Measurements from ENCODE around the gene ANKRD10.
"Not testable (repeated sequence)": the region's sequence is repeated elsewhere in the genome, so short reads cannot be mapped to it uniquely, and the experiment has no call there.

The ANKRD10 gene

DNA sequence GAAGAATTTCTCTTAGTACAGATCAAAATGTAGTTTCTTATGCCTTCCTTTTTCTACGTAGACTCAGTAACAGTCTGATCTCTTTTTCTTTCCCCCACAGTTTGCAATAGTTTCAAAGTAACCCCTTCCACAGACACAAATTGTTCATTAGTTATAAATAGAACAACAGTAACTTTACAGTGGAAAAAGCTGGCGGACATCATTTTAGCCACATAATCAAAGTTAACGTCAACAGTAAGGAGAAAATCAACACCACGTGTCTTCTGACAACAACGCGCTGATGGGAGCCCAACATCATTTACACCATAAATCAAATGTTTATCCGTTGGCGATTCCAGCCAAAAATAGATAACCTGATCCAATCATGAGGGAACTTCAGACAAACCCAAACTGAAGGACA lies 76.8 kb downstream of the ANKRD10 start:
- H3K4me1 ChIP-seq (ENCODE audit: control insufficient read depth, insufficient read depth, low read length, unreplicated experiment), result no peaks in the 10 kb centered on the region
- no peak overlapping the region for H3K27ac ChIP-seq (ENCODE audit: low read depth, low read length)
- no peak overlapping the region for H3K4me3 ChIP-seq (ENCODE audit: low read depth, low read length)
- no peaks in the 10 kb centered on the region for H3K79me2 ChIP-seq (ENCODE audit: control insufficient read depth, insufficient read depth, low read length, unreplicated experiment)
- peaks cover 52% of the 10 kb centered on the region for H3K27me3 ChIP-seq (ENCODE audit: insufficient read depth, low read length)
- no peaks in the 10 kb centered on the region for H3K36me3 ChIP-seq (ENCODE audit: insufficient read depth, low read length)
- no peak overlapping the region for H2AFZ ChIP-seq (ENCODE audit: low read length, unreplicated experiment)

DNA sequence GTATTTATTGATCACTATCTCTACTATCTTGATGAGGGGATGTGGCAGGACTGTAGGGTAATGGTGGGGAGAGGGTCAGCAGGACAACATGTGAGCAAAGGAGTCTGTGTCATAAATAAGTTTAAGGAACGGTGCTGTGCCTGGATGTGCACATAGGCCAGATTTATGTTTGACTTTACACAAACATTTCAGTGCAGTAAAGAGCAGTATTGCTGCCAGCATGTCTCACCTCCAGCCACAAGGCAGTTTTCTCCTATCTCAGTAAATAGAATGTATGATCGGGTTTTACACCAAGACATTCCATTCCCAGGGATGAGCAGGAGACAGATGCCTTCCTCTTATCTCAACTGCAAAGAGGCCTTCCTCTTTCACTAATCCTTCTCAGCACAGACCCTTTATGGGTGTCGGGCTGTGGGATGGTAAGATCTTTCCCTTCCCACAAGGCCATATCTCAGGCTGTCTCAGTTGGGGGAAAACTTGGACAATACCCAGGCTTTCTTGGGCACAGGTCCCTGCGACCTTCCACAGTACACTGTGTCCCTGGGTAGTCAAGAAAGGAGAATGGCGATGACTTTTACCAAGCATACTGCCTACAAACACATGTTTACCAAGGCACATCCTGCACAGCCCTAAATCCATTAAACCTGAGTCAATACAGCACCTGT lies 77.3 kb downstream of the ANKRD10 start:
- H3K4me1 ChIP-seq (ENCODE audit: control insufficient read depth, insufficient read depth, low read length, unreplicated experiment); H3K79me2 ChIP-seq (ENCODE audit: control insufficient read depth, insufficient read depth, low read length, unreplicated experiment); H2AFZ ChIP-seq (ENCODE audit: low read length, unreplicated experiment); H3K36me3 ChIP-seq (ENCODE audit: insufficient read depth, low read length); H3K4me3 ChIP-seq (ENCODE audit: low read depth, low read length); H3K27ac ChIP-seq (ENCODE audit: low read depth, low read length): not testable (repeated sequence)
- peaks cover 54% of the 10 kb centered on the region for H3K27me3 ChIP-seq (ENCODE audit: insufficient read depth, low read length)

DNA sequence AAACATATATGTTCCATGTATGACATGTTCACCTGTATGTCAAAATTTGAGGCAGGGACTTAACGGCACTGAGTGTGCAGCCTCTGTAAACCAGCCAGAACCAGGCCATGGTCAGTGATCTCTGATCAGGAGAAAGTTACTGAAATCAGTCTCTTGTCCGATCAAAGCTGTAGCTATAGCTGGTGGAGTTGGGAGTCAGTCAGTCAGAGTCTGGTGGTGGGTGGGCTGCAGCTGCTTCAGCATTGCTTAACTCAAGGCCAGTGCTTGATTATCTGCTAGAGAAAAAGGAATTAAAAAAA lies 78.3 kb downstream of the ANKRD10 start:
- Histone ChIP-seq H3K27me3 (ENCODE audit: insufficient read depth, low read length) (peaks cover 46% of the 10 kb centered on the region), H2AFZ (ENCODE audit: low read length, unreplicated experiment) (no peak overlapping the region), H3K4me1 (ENCODE audit: control insufficient read depth, insufficient read depth, low read length, unreplicated experiment) (no peaks in the 10 kb centered on the region), H3K27ac (ENCODE audit: low read depth, low read length) (no peak overlapping the region), H3K79me2 (ENCODE audit: control insufficient read depth, insufficient read depth, low read length, unreplicated experiment) (no peaks in the 10 kb centered on the region), H3K36me3 (ENCODE audit: insufficient read depth, low read length) (no peaks in the 10 kb centered on the region), H3K4me3 (ENCODE audit: low read depth, low read length) (no peak overlapping the region)

DNA sequence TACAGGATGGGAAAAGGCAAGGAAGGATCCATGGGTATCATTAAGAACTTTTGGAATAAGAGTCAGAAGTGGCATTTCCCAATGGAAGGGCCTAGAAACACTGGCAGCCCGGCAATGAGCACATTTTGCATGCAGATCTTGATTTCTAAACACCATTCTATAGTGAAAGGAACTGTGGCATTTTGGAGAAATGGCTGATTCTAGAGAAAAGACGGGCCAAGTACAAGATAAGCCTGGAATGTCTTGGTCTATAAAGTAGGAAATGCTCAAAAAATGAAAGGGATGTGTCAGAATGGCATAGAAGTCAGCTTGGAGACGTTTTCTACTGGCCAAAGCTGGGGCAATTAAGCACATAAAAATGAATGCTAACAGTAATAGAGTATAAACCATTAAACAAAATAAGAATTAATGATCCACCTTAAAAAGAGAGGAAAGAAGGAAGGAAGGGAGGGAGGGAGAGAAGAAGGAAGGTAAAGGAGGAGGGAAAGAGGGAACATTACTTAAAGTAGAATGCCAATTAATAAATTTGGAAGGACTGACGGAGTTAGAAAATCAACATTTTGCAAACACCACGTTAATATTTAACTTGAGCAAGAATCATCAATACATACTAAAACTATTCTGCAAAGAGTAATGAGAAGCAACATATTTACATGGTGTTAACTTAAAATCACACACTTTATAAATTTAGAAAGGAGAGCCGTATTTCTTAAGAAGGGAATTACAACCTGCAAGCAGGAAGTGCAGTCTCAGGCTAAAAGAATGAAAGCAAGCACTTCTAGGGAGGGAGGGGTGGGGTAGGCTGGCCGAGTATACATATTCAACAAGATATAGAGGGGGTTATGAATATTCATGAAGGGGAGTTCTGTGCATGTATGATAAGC lies 78.9 kb downstream of the ANKRD10 start:
- Histone ChIP-seq H3K27ac (ENCODE audit: low read depth, low read length) (no peak overlapping the region), H3K4me3 (ENCODE audit: low read depth, low read length) (no peak overlapping the region)

DNA sequence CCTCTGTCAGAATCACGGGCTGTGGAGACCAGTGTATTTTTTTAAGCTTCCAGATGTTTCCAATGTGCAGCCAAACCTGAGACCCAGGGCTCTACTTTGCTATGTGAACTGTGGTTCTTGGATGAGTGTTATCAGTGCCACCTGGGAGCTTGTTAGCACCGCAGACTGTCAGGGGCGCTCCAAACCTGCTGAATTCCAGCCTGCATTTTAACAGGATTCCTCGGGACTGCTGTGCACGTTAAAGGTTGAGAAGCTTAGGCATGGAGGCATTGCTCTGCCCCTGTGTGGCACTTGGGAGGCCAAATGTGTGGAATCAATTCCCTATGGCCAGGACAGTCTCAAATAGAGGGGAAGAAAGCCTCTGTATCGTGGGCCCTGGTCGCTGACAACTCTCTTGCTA lies 80.3 kb downstream of the ANKRD10 start:
- H3K36me3 ChIP-seq (ENCODE audit: insufficient read depth, low read length), result no peaks in the 10 kb centered on the region
- H3K27me3 ChIP-seq (ENCODE audit: insufficient read depth, low read length), result peaks cover 33% of the 10 kb centered on the region
- no peak overlapping the region for H3K4me3 ChIP-seq (ENCODE audit: low read depth, low read length)
- no peak overlapping the region for H3K27ac ChIP-seq (ENCODE audit: low read depth, low read length)
- no peaks in the 10 kb centered on the region for H3K4me1 ChIP-seq (ENCODE audit: control insufficient read depth, insufficient read depth, low read length, unreplicated experiment)
- no peak overlapping the region for H2AFZ ChIP-seq (ENCODE audit: low read length, unreplicated experiment)
- no peaks in the 10 kb centered on the region for H3K79me2 ChIP-seq (ENCODE audit: control insufficient read depth, insufficient read depth, low read length, unreplicated experiment)

More for the DNA sequence above, 78.9 kb downstream of the ANKRD10 start:
- Histone ChIP-seq H3K27me3 (ENCODE audit: insufficient read depth, low read length) (peaks cover 41% of the 10 kb centered on the region), H3K4me1 (ENCODE audit: control insufficient read depth, insufficient read depth, low read length, unreplicated experiment) (no peaks in the 10 kb centered on the region), H3K36me3 (ENCODE audit: insufficient read depth, low read length) (no peaks in the 10 kb centered on the region), H3K79me2 (ENCODE audit: control insufficient read depth, insufficient read depth, low read length, unreplicated experiment) (no peaks in the 10 kb centered on the region), H2AFZ (ENCODE audit: low read length, unreplicated experiment) (no peak overlapping the region)

DNA sequence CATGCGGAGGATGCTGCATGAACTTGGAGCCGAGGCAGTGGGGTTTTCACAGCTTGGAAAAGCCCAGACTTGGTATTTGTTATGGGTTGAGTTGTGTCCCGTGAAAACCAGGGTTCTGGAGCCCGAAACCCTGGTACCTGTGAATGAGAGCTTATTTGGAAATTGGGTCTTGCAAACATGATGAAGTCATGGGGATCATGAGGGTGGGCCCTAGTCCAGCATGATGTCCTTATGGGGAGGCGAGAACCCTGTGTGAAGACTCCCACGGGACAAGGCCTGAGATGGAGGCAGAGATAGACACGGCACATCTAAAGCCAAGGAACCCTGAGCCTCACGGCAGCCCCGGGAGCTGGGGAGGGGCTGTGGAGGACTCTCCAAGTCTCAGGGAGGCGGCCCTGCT lies 82.3 kb downstream of the ANKRD10 start:
- Histone ChIP-seq H2AFZ (ENCODE audit: low read length, unreplicated experiment) (no peak overlapping the region), H3K36me3 (ENCODE audit: insufficient read depth, low read length) (no peaks in the 10 kb centered on the region), H3K4me3 (ENCODE audit: low read depth, low read length) (no peak overlapping the region), H3K27me3 (ENCODE audit: insufficient read depth, low read length) (peaks cover 33% of the 10 kb centered on the region), H3K79me2 (ENCODE audit: control insufficient read depth, insufficient read depth, low read length, unreplicated experiment) (no peaks in the 10 kb centered on the region), H3K4me1 (ENCODE audit: control insufficient read depth, insufficient read depth, low read length, unreplicated experiment) (no peaks in the 10 kb centered on the region), H3K27ac (ENCODE audit: low read depth, low read length) (no peak overlapping the region)

DNA sequence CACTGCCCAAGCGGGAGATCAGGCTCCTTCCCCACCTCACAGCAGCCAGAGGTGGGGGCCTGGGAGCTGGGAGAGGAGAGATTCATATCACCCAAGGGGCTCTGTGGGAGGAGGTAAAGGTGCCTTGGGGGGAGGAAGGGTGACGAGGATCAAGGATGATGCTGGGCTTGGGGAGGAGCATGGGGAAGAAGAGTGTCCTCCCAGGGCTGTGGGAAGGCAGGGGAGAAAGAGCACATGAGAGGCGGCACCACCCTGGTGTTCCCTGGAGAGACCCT lies 82.7 kb downstream of the ANKRD10 start:
- Histone ChIP-seq H3K79me2 (ENCODE audit: control insufficient read depth, insufficient read depth, low read length, unreplicated experiment) (no peaks in the 10 kb centered on the region), H3K27me3 (ENCODE audit: insufficient read depth, low read length) (peaks cover 33% of the 10 kb centered on the region), H3K36me3 (ENCODE audit: insufficient read depth, low read length) (no peaks in the 10 kb centered on the region), H2AFZ (ENCODE audit: low read length, unreplicated experiment) (no peak overlapping the region), H3K4me3 (ENCODE audit: low read depth, low read length) (no peak overlapping the region), H3K27ac (ENCODE audit: low read depth, low read length) (no peak overlapping the region), H3K4me1 (ENCODE audit: control insufficient read depth, insufficient read depth, low read length, unreplicated experiment) (no peaks in the 10 kb centered on the region)

DNA sequence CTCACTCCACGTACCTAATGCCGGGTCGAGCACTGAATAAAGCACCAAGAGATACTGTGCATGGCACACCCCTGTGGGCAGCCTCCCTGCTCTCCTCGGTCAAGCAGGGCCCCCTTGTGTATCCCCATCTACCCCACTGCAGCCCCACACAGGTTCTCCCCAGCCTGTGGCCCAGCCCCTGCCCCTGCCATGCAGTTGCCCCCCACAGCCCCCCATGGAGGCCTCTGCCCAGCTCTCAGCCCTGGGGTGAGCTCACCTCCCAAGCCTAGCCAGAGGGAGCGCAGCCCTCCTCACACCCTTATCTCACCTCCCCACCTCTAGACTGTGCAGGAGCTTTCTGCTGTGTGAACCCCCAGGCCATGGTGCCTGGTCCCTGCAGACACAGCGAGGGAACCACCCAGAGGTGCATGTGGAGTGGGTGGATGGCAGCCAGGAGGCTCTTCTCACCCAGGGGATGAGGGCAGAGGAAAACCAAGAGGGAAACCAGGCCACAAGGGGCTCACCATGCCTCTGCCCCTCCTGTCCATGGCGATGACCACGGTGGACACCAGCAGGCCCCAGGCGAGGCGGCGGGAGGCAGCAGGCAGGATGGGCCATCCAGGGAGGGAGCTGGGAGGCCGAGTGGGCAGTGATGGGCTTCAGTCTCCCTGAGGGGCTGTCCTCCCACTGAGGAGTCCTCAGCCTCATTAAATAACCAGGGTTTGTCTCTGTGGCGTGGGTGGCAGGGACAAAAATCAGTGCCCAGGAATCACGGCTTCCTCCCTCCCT lies 83.2 kb downstream of the ANKRD10 start:
- Histone ChIP-seq H3K27ac (ENCODE audit: low read depth, low read length) (no peak overlapping the region), H3K4me1 (ENCODE audit: control insufficient read depth, insufficient read depth, low read length, unreplicated experiment) (no peaks in the 10 kb centered on the region), H3K4me3 (ENCODE audit: low read depth, low read length) (no peak overlapping the region), H2AFZ (ENCODE audit: low read length, unreplicated experiment) (no peak overlapping the region), H3K27me3 (ENCODE audit: insufficient read depth, low read length) (peaks cover 33% of the 10 kb centered on the region), H3K36me3 (ENCODE audit: insufficient read depth, low read length) (no peaks in the 10 kb centered on the region), H3K79me2 (ENCODE audit: control insufficient read depth, insufficient read depth, low read length, unreplicated experiment) (no peaks in the 10 kb centered on the region)

DNA sequence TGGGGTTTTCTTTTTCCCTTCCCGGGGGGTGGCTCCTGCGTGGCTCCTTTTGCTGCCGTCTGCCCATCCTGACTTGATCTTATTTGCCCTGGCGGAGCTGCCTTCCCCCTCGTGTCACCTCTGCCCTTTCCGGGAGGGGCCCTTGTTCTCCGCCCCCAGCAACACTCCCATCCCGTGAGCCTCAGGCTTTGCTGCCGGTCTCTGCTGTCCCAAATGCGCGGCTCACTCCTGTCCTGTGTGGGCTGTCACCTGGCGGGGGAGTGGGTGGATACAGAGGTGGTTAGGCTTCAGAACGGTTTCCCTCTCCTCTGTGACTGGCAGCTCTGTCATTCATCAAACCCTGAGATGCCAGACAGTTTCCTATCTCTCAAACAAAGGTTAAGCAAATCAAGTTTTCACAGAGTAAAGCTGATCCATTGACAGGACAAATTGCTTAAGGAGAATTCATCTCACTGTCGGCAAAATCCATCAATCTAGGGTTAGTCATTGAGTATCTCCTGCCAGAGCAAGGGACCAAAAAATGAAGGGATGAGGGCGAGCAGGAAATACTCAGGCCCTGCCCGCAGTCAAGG lies 84.0 kb downstream of the ANKRD10 start:
- Histone ChIP-seq H3K79me2 (ENCODE audit: control insufficient read depth, insufficient read depth, low read length, unreplicated experiment) (no peaks in the 10 kb centered on the region), H3K27me3 (ENCODE audit: insufficient read depth, low read length) (peaks cover 33% of the 10 kb centered on the region), H2AFZ (ENCODE audit: low read length, unreplicated experiment) (no peak overlapping the region), H3K4me3 (ENCODE audit: low read depth, low read length) (no peak overlapping the region), H3K27ac (ENCODE audit: low read depth, low read length) (no peak overlapping the region), H3K4me1 (ENCODE audit: control insufficient read depth, insufficient read depth, low read length, unreplicated experiment) (no peaks in the 10 kb centered on the region), H3K36me3 (ENCODE audit: insufficient read depth, low read length) (no peaks in the 10 kb centered on the region)

DNA sequence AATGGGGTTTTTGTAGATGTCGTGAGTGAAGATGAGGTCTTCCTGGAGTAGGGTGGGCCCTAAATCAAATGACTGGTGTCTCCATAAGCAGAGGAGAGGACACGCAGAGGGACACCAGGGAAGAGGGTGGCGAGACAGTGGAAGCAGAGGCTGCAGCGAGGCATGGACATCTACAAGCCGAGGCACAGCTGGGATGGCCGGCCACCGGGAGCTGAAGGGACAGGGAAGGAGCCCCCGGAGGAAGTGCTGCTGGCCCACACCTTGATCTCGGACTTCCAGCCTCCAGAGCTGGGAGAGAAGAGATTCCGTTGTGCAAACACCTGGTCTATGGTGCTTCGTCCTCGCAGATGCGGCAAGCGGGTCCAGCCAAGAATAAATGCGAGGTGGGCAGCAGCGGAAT lies 84.5 kb downstream of the ANKRD10 start:
- no peaks in the 10 kb centered on the region for H3K36me3 ChIP-seq (ENCODE audit: insufficient read depth, low read length)
- no peaks in the 10 kb centered on the region for H3K4me1 ChIP-seq (ENCODE audit: control insufficient read depth, insufficient read depth, low read length, unreplicated experiment)
- peaks cover 27% of the 10 kb centered on the region for H3K27me3 ChIP-seq (ENCODE audit: insufficient read depth, low read length)
- H3K79me2 ChIP-seq (ENCODE audit: control insufficient read depth, insufficient read depth, low read length, unreplicated experiment), result no peaks in the 10 kb centered on the region
- no peak overlapping the region for H2AFZ ChIP-seq (ENCODE audit: low read length, unreplicated experiment)
- no peak overlapping the region for H3K4me3 ChIP-seq (ENCODE audit: low read depth, low read length)
- H3K27ac ChIP-seq (ENCODE audit: low read depth, low read length), result no peak overlapping the region
